ENCODE results near the gene POMZP3.
"Not testable (repeated sequence)": the region's sequence is repeated elsewhere in the genome, so short reads cannot be mapped to it uniquely, and the experiment has no call there.

The POMZP3 gene

GRCh38 chr7:76586585-76587315 lies 40.3 kb downstream of the POMZP3 start:
- DNase-seq = not testable (repeated sequence)

GRCh38 chr7:76583636-76584281 lies 43.3 kb downstream of the POMZP3 start:
- DNase-seq = not testable (repeated sequence)

GRCh38 chr7:76582848-76583631 lies 44.0 kb downstream of the POMZP3 start:
- peak; percentile 37 for DNase-seq

GRCh38 chr7:76575919-76576655 lies 51.0 kb downstream of the POMZP3 start:
- DNase-seq = not testable (repeated sequence)

- DNase-seq = not testable (repeated sequence)
These were observed 51.6 kb downstream of the POMZP3 start for GRCh38 chr7:76575431-76575830.

- not testable (repeated sequence) for DNase-seq
These were observed 54.8 kb downstream of the POMZP3 start for GRCh38 chr7:76572296-76572695.

GRCh38 chr7:76570324-76570775 lies 56.7 kb downstream of the POMZP3 start:
- not testable (repeated sequence) for DNase-seq

GRCh38 chr7:76568742-76569141 lies 58.3 kb downstream of the POMZP3 start:
- DNase-seq = not testable (repeated sequence)

- not testable (repeated sequence) for DNase-seq
These were observed 59.3 kb downstream of the POMZP3 start for GRCh38 chr7:76567753-76568152.

GRCh38 chr7:76567311-76567710 lies 59.8 kb downstream of the POMZP3 start:
- DNase-seq = not testable (repeated sequence)

- DNase-seq = not testable (repeated sequence)
These were observed 62.1 kb downstream of the POMZP3 start for GRCh38 chr7:76565001-76565400.

GRCh38 chr7:76561342-76561741 lies 65.7 kb downstream of the POMZP3 start:
- DNase-seq = not testable (repeated sequence)

GRCh38 chr7:76560157-76560556 lies 66.9 kb downstream of the POMZP3 start:
- DNase-seq = not testable (repeated sequence)
